ENCODE measurements around the gene ZFYVE16.
"Not testable (repeated sequence)": the region's sequence is repeated elsewhere in the genome, so short reads cannot be mapped to it uniquely, and the experiment has no call there.

The ZFYVE16 gene

DNA sequence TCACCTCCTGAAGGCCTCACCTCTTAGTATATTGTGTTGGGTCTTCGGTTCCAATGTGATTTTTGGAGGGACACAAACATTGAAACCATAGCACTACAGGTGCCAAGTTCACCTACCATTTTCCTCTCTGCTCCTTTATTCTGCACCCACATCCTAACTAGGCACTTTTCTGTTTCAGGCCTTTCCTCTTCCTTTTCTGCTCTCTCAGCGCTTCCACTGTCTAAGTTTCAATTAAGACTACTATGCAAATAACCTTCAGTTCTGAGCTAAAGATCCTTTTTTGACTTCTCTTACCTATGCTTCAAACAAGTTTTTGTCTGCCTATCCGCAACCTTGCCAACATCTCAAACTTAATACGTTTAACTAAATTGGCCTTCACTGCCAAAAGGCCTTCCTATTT lies 25.4 kb upstream of the ZFYVE16 start:
- TF ChIP-seq SPI1 (IDR thresholded peaks at IDR 0.05; ENCODE audit: low read depth, low read length), result no peak
- TF ChIP-seq TAF1 (IDR thresholded peaks at IDR 0.05; ENCODE audit: low read depth, low read length), result no peak
- TF ChIP-seq POU2F2 (IDR thresholded peaks at IDR 0.05; ENCODE audit: low read depth, low read length), result no peak
- no peak for DNase-seq (ENCODE audit: insufficient read length, low spot score)
- FAIRE-seq, result no peak

DNA sequence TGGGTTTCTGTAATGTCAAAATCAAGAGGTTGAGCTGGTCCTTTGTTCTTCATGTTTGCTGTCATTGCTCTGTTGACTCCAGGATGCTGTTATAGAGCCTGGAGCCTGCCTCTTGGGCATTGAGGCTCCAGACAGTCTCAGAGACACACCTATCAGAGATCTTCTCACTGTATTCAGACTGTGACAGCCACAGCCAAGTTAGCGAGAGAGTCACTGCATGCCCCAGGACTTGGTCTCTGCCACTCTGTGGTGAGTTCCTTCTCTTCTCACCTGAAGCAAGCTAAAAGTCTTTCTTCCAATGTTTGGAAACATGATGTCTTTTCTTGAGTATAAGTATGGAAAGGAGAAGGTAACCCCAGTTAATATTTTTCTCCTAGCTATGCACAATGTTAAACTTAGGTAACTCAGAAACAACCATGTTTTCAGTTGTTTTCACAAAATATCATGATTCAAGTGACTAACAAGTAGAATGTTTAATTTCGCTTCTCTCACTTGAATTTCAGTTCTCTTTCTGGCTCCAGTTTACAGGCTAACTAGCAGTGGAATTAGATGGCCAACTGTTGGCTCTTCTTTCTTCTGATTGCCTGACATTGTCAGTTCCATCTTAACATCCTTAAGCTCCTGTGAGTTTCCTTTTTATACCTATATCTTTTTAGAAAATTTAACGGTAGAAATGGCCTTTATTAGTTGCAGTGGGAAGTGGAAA lies 20.6 kb upstream of the ZFYVE16 start:
- TF ChIP-seq SPI1 (IDR thresholded peaks at IDR 0.05; ENCODE audit: low read depth, low read length), result peak; percentile 66
- no peak for TF ChIP-seq POLR2A (IDR thresholded peaks at IDR 0.05; ENCODE audit: low read depth, low read length)
- no peak for TF ChIP-seq POU2F2 (IDR thresholded peaks at IDR 0.05; ENCODE audit: low read depth, low read length)
- TF ChIP-seq TAF1 (IDR thresholded peaks at IDR 0.05; ENCODE audit: low read depth, low read length), result no peak
- no peak for TF ChIP-seq PAX5 (IDR thresholded peaks at IDR 0.05; ENCODE audit: insufficient read depth, low read length, severe bottlenecking)
- DNase-seq (ENCODE audit: insufficient read length, low spot score), result no peak
- FAIRE-seq, result peak; percentile 16

DNA sequence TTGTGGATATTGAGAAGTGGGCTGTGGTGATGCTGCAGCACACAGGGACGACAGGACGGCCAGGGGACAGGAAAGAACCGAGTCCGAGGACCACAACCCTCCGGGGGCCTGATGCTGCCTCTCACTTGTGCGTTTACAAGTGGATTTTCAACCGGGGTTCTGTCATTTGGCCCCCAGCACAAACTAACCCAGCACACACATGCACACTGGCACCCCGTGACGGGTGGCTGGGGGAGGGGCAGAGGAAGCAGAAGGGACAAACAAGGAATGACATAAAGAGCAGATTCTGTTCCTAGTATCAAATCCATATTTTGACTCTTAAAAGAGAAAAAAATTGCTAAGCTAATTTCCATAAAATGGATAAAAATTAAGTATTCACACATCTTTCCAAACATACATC lies 18.3 kb upstream of the ZFYVE16 start:
- TF ChIP-seq POU2F2 (IDR thresholded peaks at IDR 0.05; ENCODE audit: low read depth, low read length) (no peak), TAF1 (IDR thresholded peaks at IDR 0.05; ENCODE audit: low read depth, low read length) (no peak), PAX5 (IDR thresholded peaks at IDR 0.05; ENCODE audit: insufficient read depth, low read length, severe bottlenecking) (no peak), POLR2AphosphoS5 (IDR thresholded peaks at IDR 0.05; ENCODE audit: low read depth, low read length) (no peak), SPI1 (IDR thresholded peaks at IDR 0.05; ENCODE audit: low read depth, low read length) (no peak), POLR2A (IDR thresholded peaks at IDR 0.05; ENCODE audit: low read depth, low read length) (no peak)
- no peak for DNase-seq (ENCODE audit: insufficient read length, low spot score)
- no peak for FAIRE-seq

DNA sequence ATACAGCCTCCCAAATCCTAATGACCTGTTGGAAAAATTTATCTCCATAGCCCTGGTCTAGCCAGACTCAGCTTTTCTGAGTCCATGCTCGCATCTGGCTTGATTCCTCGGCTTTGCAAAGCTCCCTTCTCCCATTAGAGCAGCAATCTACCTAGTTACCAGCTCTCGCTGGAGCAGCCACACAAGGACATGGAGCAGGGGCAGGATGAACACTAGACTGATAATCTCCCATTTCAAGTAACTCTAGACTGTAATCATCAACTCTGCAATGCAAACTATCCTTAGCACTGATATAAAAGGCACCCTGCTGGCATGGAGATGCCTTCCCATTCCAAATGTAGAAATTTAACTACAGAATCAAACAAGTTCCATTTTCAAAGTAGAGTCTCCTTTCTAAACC lies 17.5 kb upstream of the ZFYVE16 start:
- not testable (repeated sequence) for DNase-seq (ENCODE audit: insufficient read length, low spot score)
- FAIRE-seq, result peak; percentile 45

DNA sequence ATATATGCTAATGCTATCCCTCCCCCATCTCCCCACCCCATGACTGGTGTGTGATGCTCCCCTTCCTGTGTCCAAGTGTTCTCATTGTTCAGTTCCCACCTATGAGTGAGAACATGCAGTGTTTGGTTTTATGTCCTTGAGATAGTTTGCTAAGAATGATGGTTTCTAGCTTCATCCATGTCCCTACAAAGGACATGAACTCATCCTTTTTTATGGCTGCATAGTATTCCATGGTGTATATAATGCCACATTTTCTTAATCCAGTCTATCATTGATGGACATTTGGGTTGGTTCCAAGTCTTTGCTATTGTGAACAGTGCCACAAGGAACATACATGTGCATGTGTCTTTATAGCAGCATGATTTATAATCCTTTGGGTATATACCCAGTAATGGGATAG lies 16.6 kb upstream of the ZFYVE16 start:
- DNase-seq (ENCODE audit: insufficient read length, low spot score); FAIRE-seq: not testable (repeated sequence)

DNA sequence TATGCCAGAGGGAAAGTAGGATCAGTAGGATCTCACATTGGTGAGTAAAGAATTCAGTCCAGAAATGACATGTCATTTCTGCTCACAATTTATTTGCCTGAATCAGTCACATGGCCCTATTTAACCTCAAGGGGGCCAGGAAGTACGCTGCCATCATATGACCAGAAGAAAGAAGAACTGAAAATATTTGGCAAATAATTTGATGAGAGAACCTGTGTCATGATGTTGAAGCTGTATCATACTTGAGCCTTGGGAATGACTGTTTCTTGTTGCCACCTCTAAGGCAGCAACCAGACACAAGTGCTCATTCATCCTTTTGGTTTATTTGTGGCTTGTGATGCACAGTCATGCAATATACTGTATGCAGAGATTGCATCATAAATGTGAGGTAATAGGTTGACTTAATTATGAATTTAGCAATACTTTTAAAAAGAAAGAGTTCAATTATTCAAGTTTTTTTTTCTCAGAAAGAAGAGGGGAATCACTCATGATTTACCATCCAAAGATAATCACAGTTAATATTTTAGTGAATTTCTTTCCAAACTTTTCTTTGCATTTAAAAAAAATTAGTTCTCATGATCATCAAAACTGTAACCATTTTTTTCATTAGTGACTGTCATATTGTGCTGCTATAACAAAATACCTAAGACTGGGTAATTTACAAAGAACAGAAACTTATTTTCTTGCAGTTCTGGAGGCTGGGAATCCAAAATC lies 8.2 kb upstream of the ZFYVE16 start:
- FAIRE-seq (peak; percentile 41), DNase-seq (ENCODE audit: insufficient read length, low spot score) (no peak)
- TF ChIP-seq TAF1 (IDR thresholded peaks at IDR 0.05; ENCODE audit: low read depth, low read length) (no peak), POU2F2 (IDR thresholded peaks at IDR 0.05; ENCODE audit: low read depth, low read length) (no peak), POLR2A (IDR thresholded peaks at IDR 0.05; ENCODE audit: low read depth, low read length) (no peak), POLR2AphosphoS5 (IDR thresholded peaks at IDR 0.05; ENCODE audit: low read depth, low read length) (no peak), SPI1 (IDR thresholded peaks at IDR 0.05; ENCODE audit: low read depth, low read length) (peak; percentile 89), PAX5 (IDR thresholded peaks at IDR 0.05; ENCODE audit: insufficient read depth, low read length, severe bottlenecking) (no peak)

DNA sequence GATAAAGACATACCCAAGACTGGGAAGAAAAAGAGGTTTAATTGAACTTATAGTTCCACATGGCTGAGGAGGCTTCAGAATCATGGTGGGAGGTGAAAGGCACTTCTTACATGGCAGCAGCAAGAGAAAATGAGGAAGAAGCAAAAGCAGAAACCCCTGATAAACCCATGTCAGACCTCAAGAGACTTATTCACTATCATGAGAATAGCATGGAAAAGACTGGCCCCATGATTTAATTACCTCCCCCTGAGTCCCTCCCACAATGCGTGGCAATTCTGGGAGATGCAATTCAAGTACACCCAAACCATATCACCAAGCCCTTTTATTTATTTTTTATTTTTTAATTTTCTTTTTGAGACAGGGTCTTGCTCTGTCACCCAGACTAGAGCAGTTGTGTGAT lies 7.5 kb upstream of the ZFYVE16 start:
- not testable (repeated sequence) for FAIRE-seq

DNA sequence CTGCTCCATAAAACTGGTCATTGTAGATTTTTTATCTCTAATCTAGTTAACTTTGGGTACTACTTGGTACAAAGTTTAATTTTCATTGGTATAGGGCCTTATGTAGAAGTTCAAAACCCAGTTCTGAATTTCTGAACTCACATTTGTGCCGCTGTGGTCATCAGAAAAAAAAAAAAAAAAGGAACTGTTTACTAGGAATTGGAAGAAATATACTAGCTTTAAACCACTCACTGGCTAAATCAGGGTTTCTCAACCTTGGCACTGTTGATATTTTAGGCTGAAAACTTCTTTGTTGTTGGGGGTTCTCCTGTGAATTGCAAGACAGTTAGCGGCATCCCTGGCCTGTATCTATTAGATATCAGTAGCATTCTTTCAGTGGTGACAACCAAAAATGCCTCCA lies 4.1 kb upstream of the ZFYVE16 start:
- no peak for DNase-seq (ENCODE audit: insufficient read length, low spot score)
- no peak for TF ChIP-seq POLR2AphosphoS5 (IDR thresholded peaks at IDR 0.05; ENCODE audit: low read depth, low read length)
- no peak for TF ChIP-seq TAF1 (IDR thresholded peaks at IDR 0.05; ENCODE audit: low read depth, low read length)
- TF ChIP-seq POU2F2 (IDR thresholded peaks at IDR 0.05; ENCODE audit: low read depth, low read length), result no peak
- TF ChIP-seq SPI1 (IDR thresholded peaks at IDR 0.05; ENCODE audit: low read depth, low read length), result no peak
- no peak for TF ChIP-seq PAX5 (IDR thresholded peaks at IDR 0.05; ENCODE audit: insufficient read depth, low read length, severe bottlenecking)
- no peak for TF ChIP-seq POLR2A (IDR thresholded peaks at IDR 0.05; ENCODE audit: low read depth, low read length)
- FAIRE-seq, result no peak

More for the DNA sequence above, 7.5 kb upstream of the ZFYVE16 start:
- DNase-seq (ENCODE audit: insufficient read length, low spot score), result not testable (repeated sequence)

DNA sequence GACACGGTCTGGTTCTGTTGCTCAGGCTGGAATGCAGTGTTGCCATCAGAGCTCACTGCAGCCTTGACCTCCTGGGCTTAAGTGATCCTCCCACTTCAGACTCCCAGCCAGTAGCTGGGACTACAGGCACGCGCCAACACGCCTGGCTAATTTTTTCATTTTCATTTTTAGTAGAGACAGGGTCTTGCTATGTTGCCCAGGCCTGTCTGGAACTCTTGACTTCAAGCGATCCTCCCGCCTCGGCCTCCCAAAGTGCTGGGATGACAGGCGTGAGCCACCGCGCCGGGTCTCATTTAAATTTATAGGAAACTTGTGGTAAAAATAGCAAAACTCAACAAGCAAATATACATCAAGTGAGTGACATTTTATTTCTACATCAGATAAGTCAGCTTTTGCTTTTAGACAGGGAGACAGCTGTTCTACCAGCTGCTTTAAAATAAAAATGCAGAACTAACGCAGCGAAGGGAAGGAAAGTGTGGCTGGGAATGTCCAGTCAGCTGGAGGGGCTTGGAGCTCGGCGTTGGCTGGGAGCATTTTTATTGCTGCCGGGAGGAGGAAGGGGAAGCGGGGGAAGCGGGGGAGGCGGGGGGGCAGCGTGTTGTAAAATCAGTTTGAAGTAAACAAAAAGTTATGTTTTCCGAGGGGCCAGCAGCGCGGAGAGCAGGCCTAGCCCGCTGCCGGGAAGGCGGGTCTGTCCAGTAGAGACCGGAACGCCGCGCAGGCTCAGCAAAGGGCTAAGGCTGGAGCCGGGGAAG lies 707 bp upstream of the ZFYVE16 start:
- FAIRE-seq, result peak; percentile 35
- DNase-seq (ENCODE audit: insufficient read length, low spot score), result no peak

More for the DNA sequence above, 707 bp upstream of the ZFYVE16 start:
- TF ChIP-seq SPI1 (IDR thresholded peaks at IDR 0.05; ENCODE audit: low read depth, low read length), result no peak
- no peak for TF ChIP-seq POU2F2 (IDR thresholded peaks at IDR 0.05; ENCODE audit: low read depth, low read length)
- no peak for TF ChIP-seq POLR2AphosphoS5 (IDR thresholded peaks at IDR 0.05; ENCODE audit: low read depth, low read length)
- TF ChIP-seq TAF1 (IDR thresholded peaks at IDR 0.05; ENCODE audit: low read depth, low read length), result no peak
- TF ChIP-seq PAX5 (IDR thresholded peaks at IDR 0.05; ENCODE audit: insufficient read depth, low read length, severe bottlenecking), result no peak
- no peak for TF ChIP-seq POLR2A (IDR thresholded peaks at IDR 0.05; ENCODE audit: low read depth, low read length)

Measured in GM12891 (cell line).